ENCODE measurements around the gene NEIL3.

DNA sequence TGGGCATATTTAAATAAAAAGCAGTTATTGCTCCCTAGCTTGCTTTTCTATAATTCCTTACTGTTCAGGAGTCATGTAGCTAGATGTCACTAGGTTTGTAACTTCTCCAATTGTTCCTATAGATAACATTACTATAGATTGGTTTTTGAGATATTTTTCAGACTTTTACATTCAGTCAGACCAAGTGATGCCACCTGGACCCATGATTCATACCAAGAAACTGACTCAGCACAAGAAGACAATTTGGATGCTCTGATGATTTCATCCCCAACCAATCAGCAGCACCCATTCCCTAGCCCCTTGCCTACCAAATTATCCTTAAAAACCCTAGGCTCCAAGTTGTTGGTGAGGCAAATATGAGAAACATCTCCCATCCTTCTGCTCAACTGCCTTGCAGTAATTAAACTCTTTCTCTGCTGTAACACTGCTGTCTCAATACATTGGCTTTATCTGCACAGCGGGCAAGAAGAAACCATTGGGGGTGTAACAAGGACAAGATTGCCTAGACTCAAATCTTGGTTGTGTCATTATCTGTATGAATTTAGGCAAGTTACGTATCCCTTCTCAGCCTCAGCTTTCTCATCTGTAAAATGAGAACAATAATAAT is 11.8 kb upstream of the NEIL3 start:
- TF ChIP-seq, protein P1, sequence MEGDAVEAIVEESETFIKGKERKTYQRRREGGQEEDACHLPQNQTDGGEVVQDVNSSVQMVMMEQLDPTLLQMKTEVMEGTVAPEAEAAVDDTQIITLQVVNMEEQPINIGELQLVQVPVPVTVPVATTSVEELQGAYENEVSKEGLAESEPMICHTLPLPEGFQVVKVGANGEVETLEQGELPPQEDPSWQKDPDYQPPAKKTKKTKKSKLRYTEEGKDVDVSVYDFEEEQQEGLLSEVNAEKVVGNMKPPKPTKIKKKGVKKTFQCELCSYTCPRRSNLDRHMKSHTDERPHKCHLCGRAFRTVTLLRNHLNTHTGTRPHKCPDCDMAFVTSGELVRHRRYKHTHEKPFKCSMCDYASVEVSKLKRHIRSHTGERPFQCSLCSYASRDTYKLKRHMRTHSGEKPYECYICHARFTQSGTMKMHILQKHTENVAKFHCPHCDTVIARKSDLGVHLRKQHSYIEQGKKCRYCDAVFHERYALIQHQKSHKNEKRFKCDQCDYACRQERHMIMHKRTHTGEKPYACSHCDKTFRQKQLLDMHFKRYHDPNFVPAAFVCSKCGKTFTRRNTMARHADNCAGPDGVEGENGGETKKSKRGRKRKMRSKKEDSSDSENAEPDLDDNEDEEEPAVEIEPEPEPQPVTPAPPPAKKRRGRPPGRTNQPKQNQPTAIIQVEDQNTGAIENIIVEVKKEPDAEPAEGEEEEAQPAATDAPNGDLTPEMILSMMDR (conservative IDR thresholded peaks at IDR 0.05 in 1 of 2, IDR thresholded peaks at IDR 0.05 in 1 of 2; ENCODE audit: low read depth in 1 of 2, low read length in 2 of 2) = no peak
- TF ChIP-seq EZH2 (IDR thresholded peaks at IDR 0.05; ENCODE audit: low read length, missing control alignments) = no peak
